HAP-1 (cell line): Measurements from ENCODE around the gene SPINT1.
A peak's percentile ranks its signal among the peaks of the same experiment; 100 is the strongest.

Source experiments
- DNase-seq, 2 experiments: peaks; one replicate each; pipeline ENCODE4 v3.0.0-alpha.2; 2016 to 2020; ENCODE audit warnings: low spot score in 2 of 2
- H3K27me3 ChIP-seq: fragments of 250-450 bp; sonication (Bioruptor Pico); 2 replicates; pipeline ENCODE4 v1.5.1; 2020; ENCODE audit warnings: low read depth, mild to moderate bottlenecking, moderate library complexity
- H3K36me3 ChIP-seq: fragments of 250-450 bp; sonication (Bioruptor Pico); replicated peaks from 2 replicates; pipeline ENCODE4 v1.5.1; 2020; ENCODE audit warnings: mild to moderate bottlenecking
- H3K4me1 ChIP-seq: fragments of 250-450 bp; sonication (Bioruptor Pico); 2 replicates; pipeline ENCODE4 v1.5.1; 2020; ENCODE audit warnings: mild to moderate bottlenecking
- H3K4me3 ChIP-seq: fragments of 250-450 bp; sonication (Bioruptor Pico); 2 replicates; pipeline ENCODE4 v1.5.1; 2020; ENCODE audit warnings: mild to moderate bottlenecking, moderate library complexity
- H3K9me3 ChIP-seq: fragments of 250-450 bp; sonication (Bioruptor Pico); 2 replicates; pipeline ENCODE4 v1.5.1; 2020; ENCODE audit warnings: mild to moderate bottlenecking, moderate library complexity
- in situ Hi-C: fragments of 300-500 bp; cut with MboI; formaldehyde crosslinking; loops from 3 replicates; pipeline ENCODE4 v1.14.3; 2020; ENCODE audit warnings: low sequenced_read_pairs, inconsistent platforms, mixed read lengths

Gene SPINT1

DNA sequence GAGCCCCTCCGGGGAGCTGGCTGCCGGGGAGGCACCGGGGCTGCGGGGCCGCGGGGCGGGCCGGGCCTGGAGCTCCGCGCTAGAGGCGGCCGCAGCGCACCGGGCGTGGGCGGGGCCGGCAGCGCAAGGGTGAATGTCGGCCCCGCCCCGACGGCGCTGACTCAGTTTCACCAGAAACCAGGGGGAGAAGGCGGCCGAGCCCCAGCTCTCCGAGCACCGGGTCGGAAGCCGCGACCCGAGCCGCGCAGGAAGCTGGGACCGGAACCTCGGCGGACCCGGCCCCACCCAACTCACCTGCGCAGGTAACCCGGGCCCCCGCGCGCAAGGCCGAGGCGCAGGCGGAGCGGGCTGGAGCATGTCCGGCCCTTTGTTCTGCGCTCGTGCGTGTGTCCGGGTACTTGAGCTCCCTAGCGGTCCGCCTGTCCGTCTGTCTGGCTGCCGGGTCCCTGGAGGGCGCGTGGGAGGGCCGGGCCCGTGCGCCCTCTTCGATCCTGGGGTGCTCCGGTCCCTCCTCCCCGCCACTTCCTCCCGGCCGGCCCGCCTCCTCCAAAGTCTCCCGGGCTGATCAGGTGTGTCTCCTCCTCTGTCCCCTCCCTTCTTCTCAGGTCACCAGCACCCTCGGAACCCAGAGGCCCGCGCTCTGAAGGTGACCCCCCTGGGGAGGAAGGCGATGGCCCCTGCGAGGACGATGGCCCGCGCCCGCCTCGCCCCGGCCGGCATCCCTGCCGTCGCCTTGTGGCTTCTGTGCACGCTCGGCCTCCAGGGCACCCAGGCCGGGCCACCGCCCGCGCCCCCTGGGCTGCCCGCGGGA is at the start of gene SPINT1:
Gene SPINT1, plus strand, starts transcription at position 164 of the 811 bp plus-strand sequence. Its CDS starts 507 bp downstream, at position 671.
- peak; percentile 30 to 63 for DNase-seq
- Histone ChIP-seq H3K4me1 (peaks cover 11% of the 10 kb centered on the region), H3K4me3 (peak within 1 kb of the TSS; percentile 61), H3K9me3 (no peaks in the 10 kb centered on the region), H3K27me3 (no peaks in the 10 kb centered on the region), H3K36me3 (no peaks in the 10 kb centered on the region; the same call in 1 of the 2 replicates)
- in situ Hi-C loops = no loop called here

DNA sequence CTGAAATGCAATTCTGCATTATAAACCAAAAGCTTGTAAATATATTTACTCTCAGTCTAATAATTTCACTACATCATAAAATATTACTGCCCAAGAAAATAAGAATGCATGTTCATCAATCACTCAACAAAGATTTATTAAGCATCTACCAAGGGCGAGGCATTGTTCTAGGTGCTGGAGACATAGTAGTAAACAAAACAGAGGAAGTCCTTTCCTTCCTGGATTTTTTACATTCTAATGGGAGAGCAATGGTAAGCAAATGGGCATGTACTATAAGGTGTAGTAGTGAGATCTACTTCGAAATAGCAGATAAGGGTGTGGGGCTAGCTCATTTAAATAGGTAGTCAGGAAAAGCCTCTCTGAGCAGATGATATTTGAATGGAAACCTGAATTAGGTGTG is 47.8 kb upstream of the SPINT1 start:
- no peaks in the 10 kb centered on the region for H3K27me3 ChIP-seq
- H3K36me3 ChIP-seq = no peaks in the 10 kb centered on the region
- H3K9me3 ChIP-seq = no peaks in the 10 kb centered on the region
- no peak for DNase-seq
- H3K4me1 ChIP-seq = peaks cover 21% of the 10 kb centered on the region
- in situ Hi-C loops = no loop called here
- no peak overlapping the region for H3K4me3 ChIP-seq

- H3K4me1 ChIP-seq = peaks cover 21% of the 10 kb centered on the region
- no peak for DNase-seq
- H3K27me3 ChIP-seq = no peaks in the 10 kb centered on the region
- in situ Hi-C loops = no loop called here
- H3K36me3 ChIP-seq = no peaks in the 10 kb centered on the region
- H3K4me3 ChIP-seq = no peak overlapping the region
- no peaks in the 10 kb centered on the region for H3K9me3 ChIP-seq
These were observed 47.3 kb upstream of the SPINT1 start for GRCh38 chr15:40796512-40796911.

DNA sequence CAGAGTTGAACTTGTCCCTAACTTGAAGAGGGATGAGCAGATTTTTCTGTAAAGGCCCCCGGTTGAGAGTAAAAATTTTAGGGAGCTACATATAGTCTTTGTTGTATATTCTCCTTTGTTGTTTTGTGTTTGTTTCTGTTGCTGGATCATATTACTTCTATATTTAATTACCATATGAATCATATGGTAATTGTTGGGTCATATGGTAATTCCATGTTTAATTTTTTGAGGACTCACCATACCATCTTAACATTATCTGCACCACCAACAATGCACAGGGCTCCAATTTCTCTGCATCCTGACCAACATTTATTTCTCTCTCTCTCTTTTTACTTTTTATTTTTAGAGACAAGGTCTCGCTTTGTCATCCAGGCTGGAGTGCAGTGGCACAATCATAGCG is 44.3 kb upstream of the SPINT1 start:
- no peak overlapping the region for H3K4me3 ChIP-seq
- in situ Hi-C loops = no loop called here

GRCh38 chr15:40803076-40803475 is 40.8 kb upstream of the SPINT1 start:
- Histone ChIP-seq H3K9me3 (no peaks in the 10 kb centered on the region), H3K4me1 (peaks cover 25% of the 10 kb centered on the region), H3K27me3 (no peaks in the 10 kb centered on the region), H3K36me3 (no peaks in the 10 kb centered on the region), H3K4me3 (no peak overlapping the region)
- DNase-seq = no peak
- in situ Hi-C loops = no loop called here

More for the DNA sequence above, 44.3 kb upstream of the SPINT1 start:
- H3K36me3 ChIP-seq = no peaks in the 10 kb centered on the region
- no peaks in the 10 kb centered on the region for H3K9me3 ChIP-seq
- no peak for DNase-seq
- no peaks in the 10 kb centered on the region for H3K27me3 ChIP-seq
- peaks cover 21% of the 10 kb centered on the region for H3K4me1 ChIP-seq

DNA sequence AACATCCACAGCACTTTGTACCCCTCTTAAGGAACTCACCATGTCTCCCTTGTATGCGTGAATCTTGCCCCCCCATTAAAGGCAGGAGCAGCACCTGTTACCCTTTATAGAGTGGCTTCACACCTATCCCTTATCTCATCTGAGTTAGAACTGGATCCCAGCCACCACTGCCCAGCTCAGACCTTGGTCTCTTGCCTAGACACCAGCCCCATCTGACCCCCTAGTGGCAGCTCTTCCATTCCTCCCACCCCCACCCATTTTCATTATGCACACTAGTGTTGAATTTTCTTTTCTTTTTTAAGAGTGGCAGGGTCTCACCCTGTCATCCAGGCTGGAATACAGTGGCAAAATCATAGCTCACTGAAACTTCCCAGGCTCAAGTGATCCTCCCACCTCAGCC is 40.2 kb upstream of the SPINT1 start:
- Histone ChIP-seq H3K27me3 (no peaks in the 10 kb centered on the region), H3K4me1 (peaks cover 23% of the 10 kb centered on the region), H3K9me3 (no peaks in the 10 kb centered on the region), H3K4me3 (no peak overlapping the region), H3K36me3 (no peaks in the 10 kb centered on the region)
- in situ Hi-C loops = no loop called here
- DNase-seq = no peak

GRCh38 chr15:40806672-40807027 is 37.2 kb upstream of the SPINT1 start:
- Histone ChIP-seq H3K4me3 (peak overlapping the region; percentile 87), H3K36me3 (no peaks in the 10 kb centered on the region; the same call in 1 of the 2 replicates), H3K9me3 (no peaks in the 10 kb centered on the region), H3K27me3 (no peaks in the 10 kb centered on the region), H3K4me1 (peaks cover 12% of the 10 kb centered on the region)
- in situ Hi-C loops = no loop called here
- no peak for DNase-seq

DNA sequence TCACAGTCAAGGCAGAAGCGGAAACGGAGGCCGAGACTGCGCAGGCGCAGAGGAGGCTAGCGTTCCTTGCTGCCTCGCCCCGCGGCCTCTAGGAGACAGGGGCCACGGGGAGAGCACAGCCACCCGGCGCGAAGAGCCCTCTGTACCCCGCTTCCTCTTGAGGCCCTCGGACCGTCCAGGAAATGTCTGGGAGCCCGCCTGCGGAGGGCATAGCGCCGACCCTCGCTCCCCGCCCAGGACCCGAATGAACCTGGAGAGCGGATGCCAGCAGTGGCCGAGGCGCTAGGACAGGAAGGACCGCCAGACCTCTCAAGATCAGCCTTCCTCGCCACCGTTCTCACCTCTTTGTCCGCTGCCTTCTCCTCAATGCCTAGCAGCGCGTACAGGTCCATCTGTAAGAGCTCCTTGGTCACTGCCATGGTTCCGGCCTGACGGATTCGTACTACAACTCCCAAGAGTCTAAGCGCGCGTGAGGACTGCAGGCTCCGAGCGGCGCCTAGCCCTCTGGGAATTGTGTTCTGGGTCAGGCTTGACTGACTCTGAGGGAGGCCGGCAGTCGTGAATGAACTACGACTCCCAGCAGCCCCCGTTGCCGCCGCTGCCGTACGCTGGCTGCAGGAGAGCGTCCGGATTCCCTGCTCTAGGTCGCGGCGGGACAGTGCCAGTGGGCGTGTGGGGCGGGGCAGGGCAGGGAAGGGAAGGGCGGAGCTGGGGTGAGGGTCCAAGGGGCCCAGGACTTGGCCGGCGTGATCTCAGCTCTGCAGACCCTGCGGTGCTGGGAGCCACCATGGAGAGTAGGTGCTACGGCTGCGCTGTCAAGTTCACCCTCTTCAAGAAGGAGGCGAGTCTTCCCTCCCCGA is 36.6 kb upstream of the SPINT1 start, which contains the start of the genes DNAJC17 and ZFYVE19:
Gene DNAJC17, minus strand, starts transcription at position 446 of the 860 bp plus-strand sequence. Its CDS starts 27 bp downstream, at position 419.
Gene ZFYVE19, plus strand, starts transcription at position 62 of the 860 bp plus-strand sequence. Its CDS starts 501 bp downstream, at position 563.
- peak; percentile 98 for DNase-seq
- Histone ChIP-seq H3K9me3 (no peaks in the 10 kb centered on the region), H3K4me3 (peak within 1 kb of the TSS; percentile 87), H3K27me3 (no peaks in the 10 kb centered on the region), H3K36me3 (no peaks in the 10 kb centered on the region; the same call in 1 of the 2 replicates), H3K4me1 (peaks cover 12% of the 10 kb centered on the region)
- in situ Hi-C loops = no loop called here

DNA sequence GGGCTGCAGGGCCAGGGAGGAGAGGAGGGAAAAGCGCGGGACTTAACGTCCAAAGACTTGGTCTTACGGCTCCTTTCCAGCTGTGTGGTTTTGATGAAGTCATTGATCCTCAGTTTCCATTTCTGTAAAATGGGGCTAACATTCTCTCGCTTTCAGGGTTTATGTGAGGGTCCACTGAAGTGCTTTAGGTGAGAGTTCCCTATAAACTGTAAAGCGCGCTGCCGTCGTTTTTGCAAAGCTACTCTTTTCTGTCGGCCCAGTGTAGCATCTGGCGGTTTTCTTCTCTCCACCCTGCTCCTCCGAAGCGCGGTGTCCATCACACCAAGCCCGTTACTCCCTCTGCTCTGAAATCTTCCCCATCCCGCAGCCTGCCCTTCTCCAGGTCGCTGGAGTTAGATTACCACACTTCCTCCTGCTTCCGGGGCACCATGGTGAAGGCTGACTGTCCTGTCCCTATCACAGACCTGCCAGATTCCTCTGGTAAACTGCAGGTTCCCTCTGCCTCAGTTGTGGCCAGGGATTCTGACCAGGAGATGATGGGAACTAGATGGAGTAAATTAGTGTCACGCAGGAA is 35.9 kb upstream of the SPINT1 start:
- Histone ChIP-seq H3K9me3 (no peaks in the 10 kb centered on the region), H3K27me3 (no peaks in the 10 kb centered on the region), H3K4me1 (peaks cover 12% of the 10 kb centered on the region), H3K36me3 (no peaks in the 10 kb centered on the region; the same call in 1 of the 2 replicates), H3K4me3 (peak overlapping the region; percentile 87)
- peak in 1 of 2 experiments; percentile 36 for DNase-seq
- in situ Hi-C loops = no loop called here

DNA sequence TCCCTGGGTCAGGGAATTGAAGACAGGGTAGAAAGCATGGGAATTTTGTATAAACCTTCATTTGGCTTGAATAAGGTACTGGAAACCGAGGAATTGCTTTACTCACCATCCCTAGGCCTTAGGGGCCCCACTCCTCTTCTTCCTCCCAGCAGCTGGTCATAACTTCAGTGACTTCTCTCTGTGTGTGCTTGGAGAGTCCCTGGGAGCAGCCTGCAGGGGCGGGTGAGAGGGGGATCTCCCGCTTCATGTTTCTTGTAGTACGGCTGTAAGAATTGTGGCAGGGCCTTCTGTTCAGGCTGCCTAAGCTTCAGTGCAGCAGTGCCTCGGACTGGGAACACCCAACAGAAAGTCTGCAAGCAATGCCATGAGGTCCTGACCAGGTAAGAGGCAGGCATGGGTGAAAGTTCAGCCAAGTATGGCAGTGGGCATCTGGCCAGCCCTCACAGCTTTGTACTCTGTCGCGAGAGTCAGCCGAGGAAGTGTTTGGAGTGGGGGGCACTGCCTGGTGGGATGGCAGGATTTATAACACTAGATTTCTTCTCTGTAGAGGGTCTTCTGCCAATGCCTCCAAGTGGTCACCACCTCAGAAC is 34.9 kb upstream of the SPINT1 start:
- Histone ChIP-seq H3K9me3 (no peaks in the 10 kb centered on the region), H3K4me3 (no peak overlapping the region), H3K4me1 (peaks cover 12% of the 10 kb centered on the region), H3K27me3 (no peaks in the 10 kb centered on the region), H3K36me3 (no peaks in the 10 kb centered on the region; the same call in 1 of the 2 replicates)
- in situ Hi-C loops = no loop called here
- no peak for DNase-seq

DNA sequence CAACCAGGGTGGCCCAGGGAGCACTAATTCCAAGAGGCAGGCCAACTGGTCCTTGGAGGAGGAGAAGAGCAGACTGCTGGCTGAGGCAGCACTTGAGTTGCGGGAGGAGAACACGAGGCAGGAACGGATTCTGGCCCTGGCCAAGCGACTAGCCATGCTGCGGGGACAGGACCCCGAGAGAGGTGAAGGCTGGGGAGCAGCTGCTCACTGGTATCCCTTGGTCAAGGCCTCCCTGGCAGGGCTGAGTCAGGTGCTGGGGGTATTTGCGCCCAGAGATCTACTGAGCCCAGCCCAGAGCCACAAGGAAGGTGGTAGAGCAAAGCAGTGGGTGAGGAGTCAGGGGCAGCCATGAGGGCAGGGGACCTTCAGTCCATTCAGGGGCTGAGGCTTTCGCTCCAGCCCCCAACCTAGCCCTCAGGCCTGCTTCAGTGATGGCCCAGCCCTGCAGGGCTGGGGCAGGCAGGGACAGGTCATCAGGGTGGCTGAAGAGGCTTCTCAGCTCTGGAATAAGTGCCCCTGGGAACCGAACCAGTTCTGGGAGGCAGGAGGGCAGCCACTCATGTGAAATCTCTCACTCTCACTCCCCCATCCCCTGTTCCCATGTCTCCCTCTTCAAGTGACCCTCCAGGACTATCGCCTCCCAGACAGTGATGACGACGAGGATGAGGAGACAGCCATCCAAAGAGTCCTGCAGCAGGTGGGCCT is 31.0 kb upstream of the SPINT1 start:
- Histone ChIP-seq H3K36me3 (no peaks in the 10 kb centered on the region; the same call in 1 of the 2 replicates), H3K4me3 (no peak overlapping the region), H3K4me1 (peaks cover 6% of the 10 kb centered on the region), H3K9me3 (no peaks in the 10 kb centered on the region), H3K27me3 (no peaks in the 10 kb centered on the region)
- DNase-seq = no peak
- in situ Hi-C loops = no loop called here

GRCh38 chr15:40815042-40815698 is 28.7 kb upstream of the SPINT1 start:
- H3K4me3 ChIP-seq = no peak overlapping the region
- in situ Hi-C loops = no loop called here
- DNase-seq = no peak
- no peaks in the 10 kb centered on the region; the same call in 1 of the 2 replicates for H3K36me3 ChIP-seq
- no peaks in the 10 kb centered on the region for H3K4me1 ChIP-seq
- no peaks in the 10 kb centered on the region for H3K27me3 ChIP-seq
- no peaks in the 10 kb centered on the region for H3K9me3 ChIP-seq
